GM18517 (cell line): Measurements from ENCODE around the gene PPA1.
"Not testable (repeated sequence)": the region's sequence is repeated elsewhere in the genome, so short reads cannot be mapped to it uniquely, and the experiment has no call there.

Experiments used
- ATAC-seq: cut with Tn5 transposase; IDR thresholded peaks from one replicate; pipeline ENCODE4 v1.9.1; 2021; ENCODE audit warnings: mild to moderate bottlenecking, moderate library complexity; ENCODE audit not compliant: unreplicated experiment

The PPA1 gene

DNA sequence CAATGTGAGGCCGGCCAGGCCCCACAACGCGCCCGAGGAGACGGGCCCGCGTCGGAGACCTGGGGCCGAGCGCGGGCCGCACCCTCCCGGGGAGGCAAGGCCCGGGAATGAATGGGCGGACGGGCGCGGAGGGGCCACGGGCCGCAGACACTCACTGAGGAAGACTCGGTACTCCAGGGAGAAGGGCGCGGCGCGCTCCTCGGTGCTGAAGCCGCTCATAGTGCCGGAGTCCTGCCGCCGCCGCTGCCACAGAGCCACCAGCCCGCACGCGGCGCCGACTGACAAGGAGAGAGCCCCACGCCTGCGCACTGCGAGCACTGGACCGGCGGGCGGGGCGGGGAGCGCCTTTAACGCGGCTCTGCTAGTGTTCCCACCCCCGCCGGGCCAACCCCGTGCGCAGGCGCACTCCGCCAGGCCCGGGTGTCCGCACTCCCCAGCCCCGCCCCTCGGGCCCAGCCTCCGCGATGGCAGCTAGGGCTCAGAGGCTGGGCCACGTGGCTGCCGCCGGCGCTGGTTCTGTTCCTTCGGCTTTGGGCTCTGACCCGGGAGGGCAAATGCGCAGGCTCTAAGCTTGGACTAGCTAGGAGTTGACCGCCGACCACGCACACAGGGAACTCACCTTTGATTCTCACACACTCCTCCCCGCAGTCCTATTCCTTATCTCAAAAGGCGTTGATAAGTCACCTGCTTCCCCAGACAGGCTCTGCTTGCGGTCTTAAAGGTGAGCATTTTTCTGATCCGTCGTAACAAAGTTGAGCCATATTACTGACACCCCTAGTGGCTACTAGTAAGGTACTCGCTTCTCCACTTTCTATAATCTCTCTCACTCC lies at the start of gene PPA1:
PPA1 (minus strand) TSS at position 321 of the 830 bp plus-strand sequence; CDS start at position 219, 102 bp downstream.
- peak; percentile 71 for ATAC-seq

DNA sequence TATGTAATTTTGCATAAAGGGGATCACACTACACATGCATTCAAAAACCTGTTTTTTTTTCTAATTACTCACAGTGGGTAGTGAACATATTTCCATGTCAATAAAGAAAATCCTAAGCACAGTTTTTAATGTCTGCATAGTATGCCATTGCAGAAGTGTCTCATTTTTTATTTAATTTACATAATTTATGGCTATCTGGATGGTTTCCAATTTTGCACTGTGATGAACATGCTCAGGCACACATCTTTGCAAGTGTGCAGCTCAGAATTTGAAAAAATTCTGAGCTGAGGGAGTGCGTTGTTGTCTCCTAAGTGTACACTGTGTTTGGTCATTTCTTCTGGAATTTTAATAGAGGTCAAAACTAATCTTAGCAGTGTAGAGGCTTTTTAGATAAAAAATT lies 48.4 kb upstream of the PPA1 start:
- ATAC-seq: no peak

- ATAC-seq: no peak
These were observed 46.9 kb upstream of the PPA1 start for GRCh38 chr10:70280099-70280498.

DNA sequence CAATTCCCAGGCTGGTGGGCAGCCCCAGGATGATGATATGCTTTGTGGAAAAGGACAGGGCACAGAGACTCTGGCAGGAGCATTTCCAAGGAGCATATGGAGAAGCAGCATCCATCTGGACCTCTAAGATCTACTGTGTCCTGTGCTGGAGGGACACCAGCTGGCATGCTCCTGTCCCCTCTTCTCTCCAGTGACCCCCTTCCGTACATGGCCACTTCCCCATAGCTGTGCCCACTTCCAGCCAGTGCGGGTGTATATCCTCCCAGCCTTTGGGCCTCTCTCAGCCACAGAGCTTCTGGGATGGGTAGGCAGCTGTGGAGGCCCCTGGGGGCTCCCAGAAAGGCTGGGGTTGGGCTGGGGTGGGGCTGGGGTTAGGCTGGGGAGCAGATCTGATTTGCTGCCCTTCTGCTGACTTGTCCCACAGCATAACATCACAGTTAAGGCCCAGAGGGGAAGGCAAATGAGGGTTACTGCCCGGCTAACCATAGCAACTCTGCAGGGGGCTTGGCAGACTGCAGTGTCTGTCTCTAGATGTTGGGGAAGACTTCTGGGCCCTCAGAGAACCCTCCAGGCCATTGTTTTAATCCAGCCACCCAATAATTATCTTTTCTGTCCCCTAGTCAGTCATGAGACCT lies 44.3 kb upstream of the PPA1 start:
- ATAC-seq: no peak

GRCh38 chr10:70274643-70275042 lies 41.4 kb upstream of the PPA1 start:
- ATAC-seq: no peak

DNA sequence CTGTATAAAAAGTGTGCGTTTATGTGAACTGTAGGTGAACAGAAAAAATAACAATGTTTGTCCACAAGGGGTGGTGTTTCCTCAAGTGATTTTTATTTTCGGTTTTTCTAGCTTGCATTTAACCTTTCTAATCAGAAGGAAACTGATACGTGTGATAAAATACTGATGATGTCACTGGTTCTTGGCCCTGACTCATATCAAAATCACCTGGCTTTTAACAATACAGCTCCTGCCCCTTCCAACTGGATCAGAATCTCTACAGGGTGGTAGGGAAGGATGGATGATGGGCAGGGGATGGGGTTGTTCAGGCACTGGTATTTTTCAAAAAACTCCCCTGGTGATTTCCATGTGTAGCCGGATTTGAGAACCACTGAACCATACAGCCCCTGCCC lies 39.7 kb upstream of the PPA1 start:
- peak; percentile 69 for ATAC-seq

GRCh38 chr10:70271996-70272924 lies 39.0 kb upstream of the PPA1 start:
- ATAC-seq: no peak

DNA sequence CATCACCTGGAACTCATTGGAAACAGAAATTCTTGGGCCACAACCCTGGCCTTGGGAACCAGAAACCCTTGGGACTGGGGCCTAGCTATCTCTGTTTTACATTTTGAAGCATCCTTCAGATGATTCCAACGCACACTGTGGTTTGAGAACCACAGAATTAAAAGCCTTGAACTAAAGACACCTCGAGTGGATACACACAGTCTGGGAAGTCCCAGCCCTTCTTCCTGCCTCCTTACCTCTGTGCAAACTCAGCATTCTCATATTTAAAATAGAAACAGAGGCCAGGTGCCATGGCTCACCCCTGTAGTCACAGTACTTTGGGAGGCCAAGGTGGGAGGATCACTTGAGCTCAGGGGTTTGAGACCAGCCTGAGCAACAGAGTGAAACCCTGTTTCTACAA lies 37.7 kb upstream of the PPA1 start:
- no peak for ATAC-seq

DNA sequence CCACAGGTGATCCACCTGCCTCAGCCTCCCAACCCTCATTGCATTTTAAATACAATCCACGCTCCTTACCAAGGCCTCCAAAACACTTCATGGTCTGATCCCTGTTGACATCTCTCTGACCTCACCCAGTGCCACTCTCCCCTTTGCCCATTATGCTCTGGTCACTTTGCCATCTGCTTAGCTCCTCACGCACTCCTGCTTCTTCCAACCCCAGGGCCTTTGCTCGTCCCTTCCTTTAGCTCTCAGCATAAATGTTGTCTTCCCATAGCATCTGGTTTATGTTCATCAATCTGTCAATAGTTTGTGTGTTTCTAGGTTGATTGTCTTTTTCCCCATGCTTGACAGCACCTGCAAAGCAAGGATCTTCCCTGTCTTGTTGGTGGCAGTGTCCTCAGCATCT lies 36.5 kb upstream of the PPA1 start:
- ATAC-seq: no peak

DNA sequence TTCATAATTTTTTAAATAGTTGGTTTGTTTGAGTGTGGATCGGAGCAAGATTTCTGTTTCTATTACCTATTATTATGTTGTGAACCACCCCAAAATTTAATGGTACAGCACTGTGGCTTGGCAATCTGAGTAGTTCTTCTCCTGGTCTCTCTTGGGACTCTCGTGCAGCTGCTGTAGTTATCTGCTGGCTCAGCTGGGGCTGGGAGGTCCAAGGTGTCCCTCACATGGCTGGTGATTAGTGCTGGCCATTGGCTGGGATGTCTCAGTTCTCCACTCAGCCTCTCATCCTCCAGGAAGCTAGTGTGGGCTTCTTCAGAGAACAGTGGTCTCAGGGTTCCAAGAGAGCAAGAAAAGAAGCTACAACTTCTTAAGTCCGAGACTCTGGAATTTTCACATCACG lies 35.1 kb upstream of the PPA1 start:
- no peak for ATAC-seq

DNA sequence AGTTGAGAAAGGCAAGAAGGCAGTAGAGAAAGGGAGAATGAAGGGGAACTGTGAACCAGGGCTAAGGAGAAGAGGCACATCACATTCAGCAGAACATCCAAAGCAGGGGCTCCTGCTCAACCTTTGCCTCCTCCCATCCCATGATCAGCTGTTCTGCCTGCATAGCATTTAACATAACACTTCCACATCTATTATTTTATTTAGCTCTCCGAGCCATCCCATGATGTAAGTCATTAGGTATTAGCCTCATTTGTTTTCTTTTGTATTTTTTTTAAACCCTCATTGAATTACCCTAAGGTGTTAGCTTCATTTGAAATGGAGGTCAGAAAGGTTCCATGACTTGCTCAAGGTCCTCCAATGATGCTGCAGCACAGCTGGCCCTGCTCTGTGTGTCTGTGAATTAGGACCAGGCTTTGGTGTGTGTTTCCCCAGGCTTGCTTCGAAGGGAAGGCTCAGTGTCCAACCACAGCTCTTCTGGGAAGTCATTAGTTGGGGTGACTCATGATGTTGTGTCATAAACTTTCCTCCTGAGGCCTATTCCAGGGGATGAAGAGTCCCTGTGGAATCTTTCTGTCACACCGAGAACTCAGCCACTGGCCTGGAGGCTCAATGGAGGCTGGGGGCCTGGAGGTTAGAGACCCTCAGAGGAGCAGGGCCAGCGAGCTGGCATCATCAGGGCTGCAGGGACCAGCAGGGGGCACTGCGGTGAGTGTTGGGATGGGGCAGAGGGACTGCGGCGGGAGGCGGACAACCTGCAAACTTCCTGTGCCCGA lies 34.1 kb upstream of the PPA1 start:
- no peak for ATAC-seq

GRCh38 chr10:70266701-70267100 lies 33.5 kb upstream of the PPA1 start:
- ATAC-seq: no peak

DNA sequence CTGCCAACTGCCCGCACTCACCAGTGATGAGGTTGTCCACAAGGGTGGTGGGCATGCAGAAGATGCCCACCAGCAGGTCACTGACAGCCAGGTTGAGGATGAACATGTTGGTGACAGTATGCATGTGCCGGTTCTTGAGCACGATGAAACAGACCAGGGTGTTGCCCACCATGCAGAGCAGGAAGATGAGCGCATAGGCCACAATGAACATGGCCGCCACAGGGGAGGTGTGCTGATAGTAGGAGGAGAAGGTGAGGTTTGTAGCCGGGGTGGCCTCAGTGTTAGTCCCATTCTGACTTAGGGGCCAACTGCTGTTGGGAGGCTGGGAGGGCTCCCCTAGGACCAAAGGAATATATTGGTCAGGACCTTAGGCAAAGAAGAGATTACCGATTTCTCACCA lies 32.8 kb upstream of the PPA1 start:
- no peak for ATAC-seq

GRCh38 chr10:70265032-70265689 lies 31.9 kb upstream of the PPA1 start:
- ATAC-seq: no peak

- no peak for ATAC-seq
These were observed 27.5 kb upstream of the PPA1 start for GRCh38 chr10:70260734-70261133.

DNA sequence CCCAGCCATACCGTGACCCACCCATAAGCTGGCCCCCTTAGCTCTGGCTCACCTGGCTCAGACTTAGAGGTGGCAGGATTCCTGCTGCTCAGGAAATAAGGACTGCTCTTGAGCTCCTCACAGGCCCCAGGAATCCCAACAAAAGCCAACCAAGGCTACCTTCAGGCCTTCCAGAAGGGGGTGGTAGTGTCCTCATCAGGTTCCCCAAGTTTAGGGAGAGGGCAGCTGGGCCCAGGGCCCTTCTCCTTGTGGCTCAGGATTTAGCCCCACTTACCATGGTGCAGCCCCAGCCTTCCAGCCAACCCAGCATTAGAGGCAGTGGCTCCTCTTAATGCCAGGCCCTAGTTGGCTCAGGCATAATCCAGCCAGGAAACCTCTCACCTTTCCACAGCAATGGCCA lies 27.0 kb upstream of the PPA1 start:
- no peak for ATAC-seq

- no peak for ATAC-seq
These were observed 25.0 kb upstream of the PPA1 start for GRCh38 chr10:70258216-70258615.

DNA sequence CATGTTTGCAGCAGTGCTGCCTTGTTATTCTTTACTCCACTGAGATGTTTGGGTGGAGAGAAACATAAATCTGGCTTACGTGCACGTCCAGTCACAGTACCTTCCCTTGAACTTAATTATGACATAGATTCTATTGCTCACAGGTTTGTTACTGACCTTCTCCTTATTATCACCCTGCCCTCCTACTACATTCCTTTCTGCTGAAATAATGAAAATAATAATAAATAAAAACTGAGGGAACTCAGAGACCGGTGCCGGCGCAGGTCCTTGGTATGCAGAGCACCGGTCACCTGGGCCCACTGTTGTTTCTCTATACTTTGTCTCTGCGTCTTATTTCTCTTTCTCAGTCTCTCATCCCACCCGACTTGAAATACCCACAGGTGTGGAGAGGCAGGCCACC lies 24.6 kb upstream of the PPA1 start:
- not testable (repeated sequence) for ATAC-seq

DNA sequence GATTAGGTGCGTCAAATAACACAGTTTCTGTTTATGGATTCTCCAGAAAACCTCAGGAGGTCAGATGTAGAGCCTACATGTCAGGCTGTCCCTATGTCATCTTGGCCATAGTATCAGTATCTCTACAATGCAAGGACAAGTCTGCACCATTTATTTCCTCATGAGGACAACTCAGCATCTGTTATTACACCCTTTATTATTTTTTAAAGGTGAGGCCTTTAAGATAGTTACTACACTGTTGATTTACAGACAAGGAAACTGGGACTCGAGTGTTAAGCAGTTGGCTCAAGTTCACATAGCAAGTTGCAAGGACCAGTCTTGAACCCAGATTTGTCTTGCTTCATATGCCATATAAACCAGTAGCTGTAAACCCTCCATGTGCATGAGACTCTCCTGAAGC lies 23.2 kb upstream of the PPA1 start:
- ATAC-seq: no peak
